ENCODE data around the gene TTYH2. TPM values are rescaled to one million over a fixed set of nuclear protein-coding genes. Genes with fewer than 3 reads are reported as not detected.

TTYH2 gene
- total RNA-seq, 4 donors from 2014 or later = 5.5 to 7.7 (median 6.3) TPM

DNA sequence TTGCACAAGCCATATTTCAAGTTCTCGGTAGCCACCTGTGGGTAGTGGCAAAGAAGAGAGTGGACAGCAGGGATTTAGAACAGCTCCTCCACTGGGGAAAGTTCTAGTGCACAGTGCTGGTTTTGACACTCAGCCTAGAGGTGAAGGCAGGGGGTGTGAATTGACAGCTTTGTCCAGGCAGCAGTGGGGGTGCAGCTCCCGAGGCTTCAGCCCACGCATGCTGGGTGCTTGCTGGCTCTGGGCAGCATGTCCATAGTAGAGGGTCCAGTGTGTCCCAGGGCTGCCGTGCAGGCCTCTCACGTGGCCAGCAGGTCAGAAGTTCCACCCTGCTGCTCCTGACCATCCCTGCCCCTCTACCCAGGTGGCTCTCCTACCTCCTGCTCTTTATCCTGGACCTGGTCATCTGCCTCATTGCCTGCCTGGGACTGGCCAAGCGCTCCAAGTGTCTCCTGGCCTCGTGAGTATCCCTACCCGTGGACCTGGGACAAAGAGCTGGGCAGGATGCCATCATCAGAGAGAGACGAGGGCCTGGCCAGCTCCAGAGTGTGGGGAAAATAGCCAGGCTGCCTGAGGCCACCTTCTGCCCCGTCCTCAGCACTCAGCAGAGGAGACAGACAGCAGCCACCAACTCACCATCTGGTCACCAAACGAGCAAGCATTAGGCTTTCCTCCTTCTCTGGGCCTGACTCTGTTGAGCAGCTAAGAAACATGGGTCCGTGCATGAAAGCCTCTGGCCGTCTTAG, 29.8 kb downstream of the TTYH2 start:
- Histone ChIP-seq H3K27ac (no peak overlapping the region), H3K4me1 (peaks cover 0 to 44% (median 6%) of the 10 kb centered on the region in 3 donors), H3K36me3 (peaks cover 0 to 18% of the 10 kb centered on the region in 2 donors), H3K27me3 (no peaks in the 10 kb centered on the region), H3K9me3 (no peaks in the 10 kb centered on the region), H3K4me3 (no peak overlapping the region)
- TF ChIP-seq, protein P1, sequence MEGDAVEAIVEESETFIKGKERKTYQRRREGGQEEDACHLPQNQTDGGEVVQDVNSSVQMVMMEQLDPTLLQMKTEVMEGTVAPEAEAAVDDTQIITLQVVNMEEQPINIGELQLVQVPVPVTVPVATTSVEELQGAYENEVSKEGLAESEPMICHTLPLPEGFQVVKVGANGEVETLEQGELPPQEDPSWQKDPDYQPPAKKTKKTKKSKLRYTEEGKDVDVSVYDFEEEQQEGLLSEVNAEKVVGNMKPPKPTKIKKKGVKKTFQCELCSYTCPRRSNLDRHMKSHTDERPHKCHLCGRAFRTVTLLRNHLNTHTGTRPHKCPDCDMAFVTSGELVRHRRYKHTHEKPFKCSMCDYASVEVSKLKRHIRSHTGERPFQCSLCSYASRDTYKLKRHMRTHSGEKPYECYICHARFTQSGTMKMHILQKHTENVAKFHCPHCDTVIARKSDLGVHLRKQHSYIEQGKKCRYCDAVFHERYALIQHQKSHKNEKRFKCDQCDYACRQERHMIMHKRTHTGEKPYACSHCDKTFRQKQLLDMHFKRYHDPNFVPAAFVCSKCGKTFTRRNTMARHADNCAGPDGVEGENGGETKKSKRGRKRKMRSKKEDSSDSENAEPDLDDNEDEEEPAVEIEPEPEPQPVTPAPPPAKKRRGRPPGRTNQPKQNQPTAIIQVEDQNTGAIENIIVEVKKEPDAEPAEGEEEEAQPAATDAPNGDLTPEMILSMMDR (IDR thresholded peaks at IDR 0.05) = no peak
- TF ChIP-seq POLR2AphosphoS5 (IDR thresholded peaks at IDR 0.05) (no peak), POLR2A (IDR thresholded peaks at IDR 0.05) (no peak), EP300 (IDR thresholded peaks at IDR 0.05) (no peak)
- ATAC-seq = no peak
- 84 to 100% methylated on average over 1 to 5 of the region's 13 CpGs for WGBS, 2 donors (ENCODE audit: low coverage in 1 of 2)

DNA sequence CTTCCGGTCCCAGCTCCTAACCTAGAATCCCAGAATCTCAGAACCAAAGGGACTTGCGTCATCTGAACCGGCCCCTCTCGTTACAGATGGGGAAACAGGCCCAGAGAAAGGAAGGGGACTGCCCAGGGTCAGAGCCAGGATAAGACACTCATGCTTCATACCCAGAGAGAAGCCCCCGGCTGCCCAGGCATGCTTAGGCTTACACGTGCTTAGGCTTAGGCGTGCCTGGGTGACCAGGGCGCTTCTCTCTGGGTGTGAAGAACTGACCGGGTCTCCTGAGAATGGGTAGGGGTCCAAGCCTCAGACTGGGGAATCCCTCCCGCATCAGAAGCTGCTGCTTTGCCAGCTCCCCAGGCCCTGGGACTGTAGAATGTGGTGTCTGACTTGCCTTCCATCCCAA, 30.8 kb downstream of the TTYH2 start:
- Histone ChIP-seq H3K9me3 (no peaks in the 10 kb centered on the region), H3K27me3 (no peaks in the 10 kb centered on the region), H3K4me3 (no peak overlapping the region), H3K27ac (no peak overlapping the region), H3K4me1 (peaks cover 0 to 44% (median 6%) of the 10 kb centered on the region in 3 donors), H3K36me3 (peaks cover 0 to 20% of the 10 kb centered on the region in 2 donors)
- 80% methylated on average over 1 of the region's 10 CpGs; no CpG with 5 or more reads in 1 of the 2 donors for WGBS, 2 donors (ENCODE audit: low coverage in 1 of 2)
- no peak for ATAC-seq
- TF ChIP-seq, protein P1 (IDR thresholded peaks at IDR 0.05) = no peak
- TF ChIP-seq POLR2A (IDR thresholded peaks at IDR 0.05) (no peak), EP300 (IDR thresholded peaks at IDR 0.05) (no peak), POLR2AphosphoS5 (IDR thresholded peaks at IDR 0.05) (no peak)

DNA sequence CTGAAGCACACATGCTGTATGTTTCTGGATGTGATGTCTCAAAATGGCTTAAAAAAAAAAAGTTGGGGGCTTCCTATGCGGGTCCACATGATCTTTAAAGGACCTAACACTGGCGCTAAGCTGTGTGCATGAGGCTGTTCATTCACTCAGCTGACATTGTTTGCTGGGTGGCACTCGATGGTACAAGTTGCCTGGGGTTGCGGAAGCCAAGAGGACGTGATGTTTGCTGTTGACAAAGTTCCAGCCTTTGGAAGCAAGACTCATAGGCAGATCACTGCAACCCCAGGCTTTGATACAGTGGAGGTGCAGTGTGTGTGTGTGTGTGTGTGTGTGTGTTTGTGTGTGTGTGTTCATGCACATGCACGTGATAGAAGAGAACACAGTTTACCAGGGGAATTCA, 31.2 kb downstream of the TTYH2 start:
- H3K36me3 ChIP-seq = peaks cover 0 to 23% of the 10 kb centered on the region in 2 donors
- no peaks in the 10 kb centered on the region for H3K9me3 ChIP-seq
- 85 to 87% methylated on average over 2 to 4 of the region's 6 CpGs for WGBS, 2 donors (ENCODE audit: low coverage in 1 of 2)
- no peaks in the 10 kb centered on the region for H3K27me3 ChIP-seq
- no peak overlapping the region for H3K4me3 ChIP-seq
- peaks cover 0 to 44% (median 6%) of the 10 kb centered on the region in 3 donors for H3K4me1 ChIP-seq
- TF ChIP-seq POLR2AphosphoS5 (IDR thresholded peaks at IDR 0.05) (no peak), POLR2A (IDR thresholded peaks at IDR 0.05) (no peak)
- TF ChIP-seq, protein P1 (IDR thresholded peaks at IDR 0.05) = no peak
- ATAC-seq = no peak
- peak overlapping the region in 1 of 4 donors; percentile 28 for H3K27ac ChIP-seq

DNA sequence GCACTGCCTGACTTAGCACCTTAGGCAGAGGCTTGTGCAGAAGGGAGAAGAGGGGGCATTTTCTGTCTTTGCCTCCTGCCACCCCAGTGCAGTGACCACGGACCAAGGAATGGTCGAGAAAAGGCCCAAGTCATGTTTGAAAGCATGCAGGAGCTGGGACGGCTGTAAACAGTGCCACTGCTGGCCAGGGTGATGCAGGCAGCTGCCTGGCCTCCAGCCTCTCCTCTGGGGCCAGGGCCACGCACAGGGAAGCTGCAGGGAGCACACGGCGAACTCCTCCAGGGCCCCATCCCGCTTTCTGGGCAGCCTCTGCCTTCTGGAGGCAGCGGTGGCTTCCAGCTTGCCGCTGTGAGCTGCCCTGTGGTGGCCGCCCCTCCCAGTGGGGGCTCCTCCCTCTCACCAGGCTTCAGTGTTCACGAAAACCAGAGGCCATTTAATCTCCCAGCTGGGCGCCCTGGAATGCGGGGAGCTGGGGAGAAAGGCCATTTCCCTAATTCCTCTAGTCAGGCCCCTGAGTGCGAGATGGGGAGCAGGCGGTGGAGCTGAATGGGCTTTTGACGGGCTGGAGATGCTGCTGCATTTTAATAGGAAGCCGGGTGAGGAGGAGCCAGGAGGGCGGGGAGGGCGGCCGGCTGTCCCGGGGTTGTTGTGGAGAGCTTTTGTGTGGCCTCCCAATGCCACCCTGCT, 31.9 kb downstream of the TTYH2 start:
- H3K4me3 ChIP-seq = no peak overlapping the region
- TF ChIP-seq POLR2A (IDR thresholded peaks at IDR 0.05) (no peak), EP300 (IDR thresholded peaks at IDR 0.05) (no peak), POLR2AphosphoS5 (IDR thresholded peaks at IDR 0.05) (no peak)
- TF ChIP-seq, protein P1 (IDR thresholded peaks at IDR 0.05) = no peak
- no peak for ATAC-seq
- no peaks in the 10 kb centered on the region for H3K9me3 ChIP-seq
- no peaks in the 10 kb centered on the region for H3K27me3 ChIP-seq
- peaks cover 0 to 28% of the 10 kb centered on the region in 2 donors for H3K36me3 ChIP-seq
- WGBS, 2 donors (ENCODE audit: low coverage in 1 of 2) = 60% methylated on average over 1 of the region's 21 CpGs; no CpG with 5 or more reads in 1 of the 2 donors
- peaks cover 0 to 44% (median 6%) of the 10 kb centered on the region in 3 donors for H3K4me1 ChIP-seq
- peak overlapping the region in 3 of 4 donors; percentile 14 to 49 (median 28) for H3K27ac ChIP-seq
